K562 (cell line): ENCODE measurements around the gene KLHL35. TPM values are rescaled to one million over a fixed set of nuclear protein-coding genes. Genes with fewer than 3 reads are reported as not detected.

ENCODE experiments used
- ATAC-seq: fragments of 200-7000 bp; cut with Tn5 transposase; 3 replicates; pipeline ENCODE4 v1.9.1; 2020; ENCODE audit warnings: moderate library complexity
- BruUV-seq: library from RNA; stranded (reverse); fragments of 400-500 nt; replicated peaks from 2 replicates; lab custom pipeline; 2021; lab: Mats Ljungman, UMichigan
- CTCF ChIA-PET: fragments of 300-600 bp; formaldehyde crosslinking; extraction: SDS; loops from one replicate; lab custom pipeline; 2021; ENCODE audit warnings: low intra/inter-chr PET ratio; lab: Yijun Ruan, JAX
- POLR2A ChIA-PET: fragments of 300-600, 350-650 bp; sonication (Branson Sonifier 250); formaldehyde crosslinking; extraction: SDS; loops from one replicate; lab custom pipeline; 2021; ENCODE audit warnings: antibody characterized with exemption, inconsistent platforms; lab: Yijun Ruan, JAX
- DNase-seq, 4 experiments: peaks; one replicate each; pipeline versions ENCODE4 v3.0.0 to v3.0.0-alpha.2; 2011 to 2018; ENCODE audit warnings: low spot score in 3 of 4, mixed read lengths in 3 of 4; ENCODE audit errors: extremely low read depth in 1 of 4
- FAIRE-seq: peaks from 2 replicates; lab custom pipeline; 2011; peaks lifted over from hg19 to GRCh38; lab: Jason Lieb, UNC
- H2AFZ ChIP-seq: 2 replicates; pipeline ENCODE4 v1.6.0; 2011; ENCODE audit warnings: low read depth, low read length, control low read depth, inconsistent platforms
- H3K27ac ChIP-seq: fragments of 200-600 bp; 3 replicates; pipeline ENCODE4 v1.8.0; 2011; ENCODE audit warnings: low read depth, mild to moderate bottlenecking, control low read depth, inconsistent platforms, low read length, moderate library complexity, mixed read lengths; ENCODE audit errors: extremely low read depth
- H3K27me3 ChIP-seq, 2 experiments: fragments of 300-600 bp in 1 of 2; 2 replicates in 1 of 2; 3 replicates in 1 of 2; pipeline versions ENCODE4 v1.6.0 to v1.8.0; 2011; ENCODE audit warnings: inconsistent platforms in 2 of 2, low read length in 2 of 2, mild to moderate bottlenecking in 1 of 2, mixed read lengths in 1 of 2, moderate library complexity in 1 of 2; ENCODE audit not compliant: control insufficient read depth in 2 of 2, insufficient read depth in 2 of 2
- H3K36me3 ChIP-seq: fragments of 300-600 bp; 3 replicates; pipeline ENCODE4 v1.8.0; 2011; ENCODE audit warnings: mild to moderate bottlenecking, low read length, inconsistent platforms; ENCODE audit not compliant: control insufficient read depth, insufficient read depth
- H3K4me1 ChIP-seq, 2 experiments: fragments of 200-600 bp in 1 of 2; replicated peaks in 1 of 2; 2 replicates in 1 of 2; 3 replicates in 1 of 2; pipeline versions ENCODE4 v1.5.1 to v1.8.0; 2011; ENCODE audit warnings: inconsistent platforms in 2 of 2, low read length in 2 of 2, mild to moderate bottlenecking in 1 of 2, mixed read lengths in 1 of 2, moderate library complexity in 1 of 2; ENCODE audit not compliant: control insufficient read depth in 2 of 2, insufficient read depth in 2 of 2
- H3K4me2 ChIP-seq: 2 replicates; pipeline ENCODE4 v1.6.1; 2011; ENCODE audit warnings: low read length, control low read depth, inconsistent platforms, mixed read lengths; ENCODE audit not compliant: insufficient read depth
- H3K4me3 ChIP-seq: fragments of 200-600 bp; sonication (generic), shearing (Covaris generic); 2 replicates; pipeline ENCODE4 v1.5.1; 2016; ENCODE audit warnings: control low read depth, inconsistent platforms
- H3K79me2 ChIP-seq: fragments of 200-600 bp; 3 replicates; pipeline ENCODE4 v1.8.0; 2011; ENCODE audit warnings: low read length, inconsistent platforms; ENCODE audit not compliant: control insufficient read depth, insufficient read depth
- H3K9ac ChIP-seq, 2 experiments: 2 replicates each; pipeline versions ENCODE4 v1.6.0 to v1.6.1; 2011; ENCODE audit warnings: low read depth in 2 of 2, low read length in 2 of 2, control low read depth in 1 of 2, inconsistent platforms in 1 of 2, mild to moderate bottlenecking in 1 of 2, mixed read lengths in 1 of 2; ENCODE audit not compliant: insufficient read depth in 1 of 2
- H3K9me1 ChIP-seq: one replicate; pipeline ENCODE4 v1.6.0; 2011; ENCODE audit warnings: inconsistent platforms, mild to moderate bottlenecking, low read length, moderate library complexity; ENCODE audit not compliant: control insufficient read depth, insufficient read depth
- H3K9me3 ChIP-seq: replicated peaks from 2 replicates; pipeline ENCODE4 v1.5.1; 2011; ENCODE audit warnings: low read depth, low read length, inconsistent platforms; ENCODE audit not compliant: control insufficient read depth, insufficient read depth
- H4K20me1 ChIP-seq: replicated peaks from 2 replicates; pipeline ENCODE4 v1.6.1; 2011; ENCODE audit warnings: low read length, inconsistent platforms, mixed read lengths; ENCODE audit not compliant: control insufficient read depth, insufficient read depth
- BCOR ChIP-seq: fragments of 450-650 bp; IDR thresholded peaks from 2 replicates; pipeline ENCODE4 v1.6.1; 2016
- C11orf30 ChIP-seq: fragments of 450-650 bp; IDR thresholded peaks from 2 replicates; pipeline ENCODE4 v1.6.1; 2016; ENCODE audit warnings: low read depth, mild to moderate bottlenecking
- CHD2 ChIP-seq: IDR thresholded peaks from 2 replicates; pipeline ENCODE4 v1.6.1; 2011; ENCODE audit warnings: low read depth, low read length
- CTBP1 ChIP-seq: fragments of 450-650 bp; IDR thresholded peaks from 2 replicates; pipeline ENCODE4 v1.6.1; 2016; ENCODE audit warnings: borderline replicate concordance
- GATAD2A ChIP-seq: fragments of 450-650 bp; IDR thresholded peaks from 2 replicates; pipeline ENCODE4 v1.6.1; 2017
- JUND ChIP-seq, 2 experiments: IDR thresholded peaks; 2 replicates in 1 of 2; 3 replicates in 1 of 2; pipeline ENCODE4 v1.6.1; 2011; ENCODE audit warnings: borderline replicate concordance in 2 of 2, low read depth in 2 of 2, low read length in 2 of 2, improper control_type of control experiment in 1 of 2, missing biosample characterization in 1 of 2, missing genetic modification characterization in 1 of 2, missing genetic modification reagents in 1 of 2
- KDM1A ChIP-seq, 2 experiments: fragments of 450-650 bp; IDR thresholded peaks; 2 replicates each; pipeline ENCODE4 v1.6.1; 2016; ENCODE audit warnings: mild to moderate bottlenecking in 2 of 2
- LEF1 ChIP-seq: fragments of 450-650 bp; IDR thresholded peaks from 2 replicates; pipeline ENCODE4 v1.6.1; 2016; ENCODE audit warnings: mild to moderate bottlenecking
- MCM5 ChIP-seq: fragments of 450-650 bp; IDR thresholded peaks from 2 replicates; pipeline ENCODE4 v1.6.1; 2016; ENCODE audit warnings: low read depth
- NFE2 ChIP-seq: IDR thresholded peaks from 2 replicates; pipeline ENCODE4 v1.6.1; 2014; ENCODE audit warnings: antibody characterized with exemption, low read depth
- NFIX ChIP-seq: fragments of 250-450 bp; sonication (Bioruptor Pico); IDR thresholded peaks from 2 replicates; pipeline ENCODE4 v1.4.0; 2020; ENCODE audit warnings: low read depth, mild to moderate bottlenecking, moderate library complexity
- NFRKB ChIP-seq: fragments of 450-650 bp; IDR thresholded peaks from 2 replicates; pipeline ENCODE4 v1.6.1; 2016; ENCODE audit warnings: low read depth
- OTX1 ChIP-seq: fragments of 450-650 bp; formaldehyde crosslinking; IDR thresholded peaks from 2 replicates; pipeline ENCODE4 v1.4.0; 2022; ENCODE audit warnings: mild to moderate bottlenecking
- RBM39 ChIP-seq: fragments of 200-400 bp; formaldehyde crosslinking; optimal IDR thresholded peaks from 2 replicates; pipeline ENCODE3; 2018; ENCODE audit warnings: low read depth, low read length
- TEAD1 ChIP-seq, 2 experiments: fragments of 450-650 bp in 1 of 2; sonication (generic) in 1 of 2; formaldehyde crosslinking; IDR thresholded peaks; 2 replicates each; pipeline versions ENCODE4 v1.4.0 to v1.8.0; 2020 to 2022; ENCODE audit warnings: mild to moderate bottlenecking in 2 of 2, missing genetic modification reagents in 1 of 2
- VEZF1 ChIP-seq: fragments of 200-800 bp; sonication (Bioruptor generic); IDR thresholded peaks from 2 replicates; pipeline ENCODE4 v1.6.1; 2017; ENCODE audit warnings: missing genetic modification characterization, missing compliant biosample characterization
- ZBTB8A ChIP-seq: fragments of 450-650 bp; IDR thresholded peaks from 2 replicates; pipeline ENCODE4 v1.6.1; 2018; ENCODE audit warnings: mild to moderate bottlenecking, moderate library complexity; ENCODE audit not compliant: partially characterized antibody
- ZNF124 ChIP-seq: sonication (generic); formaldehyde crosslinking; IDR thresholded peaks from 2 replicates; pipeline ENCODE4 v1.8.1; 2022; ENCODE audit warnings: missing genetic modification reagents
- ZNF280B ChIP-seq: fragments of 250-450 bp; sonication (Bioruptor Pico); IDR thresholded peaks from 2 replicates; pipeline ENCODE4 v1.5.1; 2021; ENCODE audit warnings: mild to moderate bottlenecking
- ZNF445 ChIP-seq: fragments of 250-450 bp; sonication (Bioruptor Pico); IDR thresholded peaks from 2 replicates; pipeline ENCODE4 v1.4.0; 2020; ENCODE audit warnings: low read depth, mild to moderate bottlenecking, moderate library complexity
- ZNF699 ChIP-seq: fragments of 250-450 bp; sonication (Bioruptor Pico); IDR thresholded peaks from 2 replicates; pipeline ENCODE4 v1.8.0; 2021; ENCODE audit warnings: mild to moderate bottlenecking, moderate library complexity; ENCODE audit not compliant: insufficient replicate concordance
- ZNF780A ChIP-seq: fragments of 250-450 bp; sonication (Bioruptor Pico); IDR thresholded peaks from 2 replicates; pipeline ENCODE4 v1.5.0; 2021; ENCODE audit warnings: mild to moderate bottlenecking
- WGBS: fragments of 100-300 bp; shearing (Covaris generic); methylation state at CpG from one replicate; pipeline ENCODE4 v1.1.6; 2016; ENCODE audit warnings: low coverage, mixed read lengths; ENCODE audit not compliant: insufficient coverage; ENCODE audit errors: missing lambda C conversion rate; 5-methylcytosine and 5-hydroxymethylcytosine counted together
- in situ Hi-C: fragments of 300-500 bp; cut with MboI; formaldehyde crosslinking; loops from 4 replicates; pipeline ENCODE4 v1.15.0; 2018; ENCODE audit warnings: inconsistent platforms, mixed read lengths
- intact Hi-C: fragments of 100-400 bp; cut with micrococcal nuclease; formaldehyde crosslinking; loops from 2 replicates; pipeline ENCODE4 v1.14.2; 2022
- polyA plus RNA-seq, 8 experiments: library from polyadenylated mRNA; depleted of rRNA in 4 of 8; stranded (reverse) in 5 of 8; unstranded in 3 of 8; fragments of >200 nt; fragmentation: Nextera tagmentation in 2 of 8; fragmentation: Illumina TruSeq in 1 of 8; extraction: Ambion mirVana in 2 of 8; extraction: Trizol in 1 of 8; gene quantifications; 2 replicates each; pipeline versions ENCODE4 v1.2.1 to v1.2.3, GENCODE V29; 2011 to 2014; ENCODE audit warnings: inconsistent platforms in 1 of 8, missing spikeins in 1 of 8
- total RNA-seq, 7 experiments: library from RNA; depleted of rRNA in 6 of 7; stranded (reverse); fragments of >200 nt in 6 of 7; fragmentation: Illumina TruSeq in 2 of 7; extraction: Trizol in 2 of 7; gene quantifications; 2 replicates each; pipeline versions ENCODE4 v1.2.1 to v1.2.3, GENCODE V29; 2011 to 2021; ENCODE audit warnings: low replicate concordance in 1 of 7

Gene KLHL35
- total and polyA plus RNA-seq, 9 of the 15 experiments (the other 6 are each of a cell fraction or from before 2014, with no cell fraction given) = not detected

- Histone ChIP-seq H4K20me1 (no peaks in the 10 kb centered on the region), H3K27me3 (no peaks in the 10 kb centered on the region), H3K9ac (no peak overlapping the region), H2AFZ (no peak overlapping the region), H3K4me2 (no peak overlapping the region), H3K79me2 (no peaks in the 10 kb centered on the region), H3K9me3 (no peaks in the 10 kb centered on the region), H3K36me3 (no peaks in the 10 kb centered on the region), H3K9me1 (no peaks in the 10 kb centered on the region), H3K4me1 (peaks cover 0 to 17% of the 10 kb centered on the region in 2 experiments; a peak in 1 of 5 replicates), H3K4me3 (no peak overlapping the region), H3K27ac (no peak overlapping the region)
- BruUV-seq = no TSS peak
- intact Hi-C loops = loop anchor here (1.0 to 2.0 kb wide), 3 partner anchors 37 to 87 kb away; no protein-coding TSS in a partner anchor
- ATAC-seq = peak; percentile 93
- CTCF ChIA-PET = interaction anchor here (1.6 to 4.2 kb wide), 4 partner anchors 57 to 88 kb away, joined by 10 to 58 read pairs (median 13); partner anchors contain the start of gene GDPD5
- POLR2A ChIA-PET = interaction anchor here (0.7 to 2.1 kb wide), 6 partner anchors 21 to 121 kb away, joined by 3 to 8 read pairs (median 4); partner anchors contain the start of gene SERPINH1
- FAIRE-seq = peak; percentile 98
- in situ Hi-C loops = loop anchor here (5.0 to 25.0 kb wide), 3 partner anchors 87 to 417 kb away; no protein-coding TSS in a partner anchor
- DNase-seq = peak; percentile 80 to 86 (median 84)
- 8% methylated on average over 5 of the region's 6 CpGs for WGBS
- 0 out of 2 replicates have a peak, but pooled peaks have one; percentile 10 for TF ChIP-seq GATAD2A
- 0 out of 2 replicates have a peak, but pooled peaks have one; percentile 27 for TF ChIP-seq OTX1
- peak; percentile 26; the same call in 1 of the 2 replicates for TF ChIP-seq BCOR
- no peak for TF ChIP-seq LEF1
- peak in 1 of 2 experiments; percentile 93; a peak in 2 of 4 replicates for TF ChIP-seq KDM1A (IDR thresholded peaks at IDR 0.05)
- TF ChIP-seq C11orf30 = no peak
- peak; percentile 46; the same call in 1 of the 2 replicates for TF ChIP-seq JUND (IDR thresholded peaks at IDR 0.05; ENCODE audit: borderline replicate concordance, low read depth, low read length)
- no peak for TF ChIP-seq JUND (tag; IDR thresholded peaks at IDR 0.05; ENCODE audit: borderline replicate concordance, low read depth, low read length)
- no peak for TF ChIP-seq ZNF280B
- TF ChIP-seq ZNF124 (CRISPR knock-in tag) = no peak
- TF ChIP-seq RBM39 = peak; percentile 75
- no peak for TF ChIP-seq ZNF445 (CRISPR knock-in tag)
- TF ChIP-seq ZNF780A (CRISPR knock-in tag) = no peak
- no peak for TF ChIP-seq ZNF699 (CRISPR knock-in tag)
- peak; percentile 75 for TF ChIP-seq VEZF1 (CRISPR knock-in tag)
- no peak for TF ChIP-seq NFE2
- 0 out of 4 replicates have a peak, but pooled peaks of 1 of the 2 experiments have one; percentile 51 for TF ChIP-seq TEAD1 (CRISPR knock-in tag; IDR thresholded peaks at IDR 0.05)
- no peak for TF ChIP-seq ZBTB8A
- TF ChIP-seq MCM5 = no peak
- 0 out of 2 replicates have a peak, but pooled peaks have one; percentile 24 for TF ChIP-seq CHD2
- no peak for TF ChIP-seq NFRKB
- no peak for TF ChIP-seq NFIX (CRISPR knock-in tag)
- peak; percentile 37; the same call in 1 of the 2 replicates for TF ChIP-seq CTBP1
Measured at GRCh38 chr11:75445315-75445953, 12.4 kb upstream of the KLHL35 start.
